ENCODE data around the gene MPRIP. TPM values are rescaled to one million over a fixed set of nuclear protein-coding genes. Genes with fewer than 3 reads are reported as not detected.

The MPRIP gene
- total RNA-seq, 1 experiment from 2014 or later, result 258 TPM

GRCh38 chr17:17107281-17107680 is 65.0 kb downstream of the MPRIP start:
- no peak overlapping the region for H3K27ac ChIP-seq (ENCODE audit: low read depth, low read length)
- peaks cover 95% of the 10 kb centered on the region for H3K79me2 ChIP-seq (ENCODE audit: insufficient read depth, low read length)
- H4K20me1 ChIP-seq (ENCODE audit: insufficient read depth), result no peaks in the 10 kb centered on the region; the same call in 1 of the 2 replicates
- ATAC-seq, result no peak
- no TSS peak for BruUV-seq (replicated peaks)
- H3K4me1 ChIP-seq (ENCODE audit: control insufficient read depth in 1 of 2, insufficient read depth in 2 of 2, low read length in 2 of 2), result peaks cover 15 to 37% of the 10 kb centered on the region in 2 experiments
- DNase-seq (ENCODE audit: low read depth, low spot score), result no peak
- CTCF ChIA-PET, result no interaction called here
- POLR2A ChIA-PET, result no interaction called here
- intact Hi-C loops (cut with micrococcal nuclease), result no loop called here
- H3K36me3 ChIP-seq (ENCODE audit: control insufficient read depth in 1 of 2, insufficient read depth in 2 of 2, low read length in 2 of 2), result peaks cover 0 to 3% of the 10 kb centered on the region in 2 experiments; a peak in 1 of 4 replicates
- H3K9me3 ChIP-seq (ENCODE audit: control insufficient read depth in 1 of 2, insufficient read depth in 1 of 2, low read depth in 1 of 2, low read length in 2 of 2), result no peaks in the 10 kb centered on the region
- no peaks in the 10 kb centered on the region for H3K27me3 ChIP-seq (ENCODE audit: insufficient read depth, low read length)
- TF ChIP-seq REST (IDR thresholded peaks at IDR 0.05; ENCODE audit: low read depth) (no peak), CEBPB (IDR thresholded peaks at IDR 0.05; ENCODE audit: low read depth) (no peak), ZNF274 (IDR thresholded peaks at IDR 0.05; ENCODE audit: low read depth, low read length) (no peak), MAX (IDR thresholded peaks at IDR 0.05) (no peak), SP1 (IDR thresholded peaks at IDR 0.05; ENCODE audit: low read depth) (no peak), EZH2 (IDR thresholded peaks at IDR 0.05) (no peak), ZFX (IDR thresholded peaks at IDR 0.05) (no peak), POLR2A (IDR thresholded peaks at IDR 0.05; ENCODE audit: borderline replicate concordance, extremely low read depth, insufficient read depth, insufficient read length) (no peak), SRF (IDR thresholded peaks at IDR 0.05; ENCODE audit: low read depth) (no peak)
- H3K4me3 ChIP-seq (replicated peaks in 1 of 2; ENCODE audit: low read depth in 1 of 2, low read length in 2 of 2), result no peak overlapping the region
- no peak overlapping the region for H2AFZ ChIP-seq (ENCODE audit: low read depth, low read length, poor library complexity, severe bottlenecking)
- no peak overlapping the region for H3K4me2 ChIP-seq (ENCODE audit: low read length)
- no peaks in the 10 kb centered on the region for H3K9me2 ChIP-seq (ENCODE audit: insufficient read depth)
- RAD21 ChIA-PET (ENCODE audit: low non-redundant PET in 1 of 2, low total read pairs in 2 of 2, uncharacterized antibody in 2 of 2, unreplicated experiment in 2 of 2), result interaction anchor here in 1 of 2 experiments (0.9 kb wide), 1 partner anchor 65 kb away, joined by 3 read pairs; no protein-coding TSS in a partner anchor
- no peak overlapping the region for H3K9ac ChIP-seq (ENCODE audit: low read length)
